Breast epithelium (tissue), 3 donors: ENCODE measurements around the gene CRAMP1.

ENCODE experiments used
- POLR2A ChIP-seq: fragments of 450-650 bp; IDR thresholded peaks from one replicate; pipeline ENCODE4 v1.6.1; 2016; ENCODE audit warnings: antibody characterized with exemption, mild to moderate bottlenecking, moderate library complexity
- TF ChIP-seq, protein P1 (sequence below), 3 donors: fragments of 450-650 bp; IDR thresholded peaks; one replicate each; pipeline ENCODE4 v1.5.1; 2016 to 2017; ENCODE audit warnings: antibody characterized with exemption in 3 of 3, mild to moderate bottlenecking in 3 of 3, moderate library complexity in 3 of 3

DNA sequence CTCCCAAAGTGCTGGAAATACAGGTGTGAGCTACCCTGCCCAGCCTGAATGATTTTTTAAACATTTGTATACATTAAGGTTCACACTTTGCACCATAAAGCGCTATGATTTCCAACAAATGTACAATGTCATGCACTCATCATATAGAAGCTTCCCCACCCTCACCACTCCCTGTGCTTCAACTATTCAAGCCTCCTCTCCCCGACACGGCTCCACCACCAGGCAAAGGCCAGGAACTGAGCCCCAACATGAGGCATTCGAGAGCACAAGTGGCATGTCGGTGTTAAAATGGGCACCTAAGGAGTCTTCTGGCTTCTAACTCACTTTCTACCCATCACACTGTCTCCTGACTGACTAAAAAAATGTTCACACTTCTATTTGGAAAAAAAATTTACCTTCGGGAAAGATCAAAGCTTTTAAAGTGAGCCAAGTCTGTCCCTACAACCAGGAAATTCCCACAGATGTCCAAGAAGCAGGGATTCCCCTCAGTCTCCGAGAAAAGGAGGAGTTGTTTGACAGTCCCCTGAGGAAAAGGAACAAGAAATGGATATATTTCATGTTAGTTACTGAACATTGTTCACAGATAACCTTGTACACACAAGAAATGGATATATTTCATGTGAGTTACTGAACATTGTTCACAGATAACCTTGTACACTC lies 41.0 kb upstream of the CRAMP1 start:
- TF ChIP-seq POLR2A, result no peak
- TF ChIP-seq, protein P1, sequence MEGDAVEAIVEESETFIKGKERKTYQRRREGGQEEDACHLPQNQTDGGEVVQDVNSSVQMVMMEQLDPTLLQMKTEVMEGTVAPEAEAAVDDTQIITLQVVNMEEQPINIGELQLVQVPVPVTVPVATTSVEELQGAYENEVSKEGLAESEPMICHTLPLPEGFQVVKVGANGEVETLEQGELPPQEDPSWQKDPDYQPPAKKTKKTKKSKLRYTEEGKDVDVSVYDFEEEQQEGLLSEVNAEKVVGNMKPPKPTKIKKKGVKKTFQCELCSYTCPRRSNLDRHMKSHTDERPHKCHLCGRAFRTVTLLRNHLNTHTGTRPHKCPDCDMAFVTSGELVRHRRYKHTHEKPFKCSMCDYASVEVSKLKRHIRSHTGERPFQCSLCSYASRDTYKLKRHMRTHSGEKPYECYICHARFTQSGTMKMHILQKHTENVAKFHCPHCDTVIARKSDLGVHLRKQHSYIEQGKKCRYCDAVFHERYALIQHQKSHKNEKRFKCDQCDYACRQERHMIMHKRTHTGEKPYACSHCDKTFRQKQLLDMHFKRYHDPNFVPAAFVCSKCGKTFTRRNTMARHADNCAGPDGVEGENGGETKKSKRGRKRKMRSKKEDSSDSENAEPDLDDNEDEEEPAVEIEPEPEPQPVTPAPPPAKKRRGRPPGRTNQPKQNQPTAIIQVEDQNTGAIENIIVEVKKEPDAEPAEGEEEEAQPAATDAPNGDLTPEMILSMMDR (IDR thresholded peaks at IDR 0.05), result no peak
